Heart left ventricle (tissue), 16 donors: ENCODE results near the gene SCN3B. TPM values are rescaled to one million over a fixed set of nuclear protein-coding genes. Genes with fewer than 3 reads are reported as not detected.

Experiments used
- ATAC-seq, 4 donors: fragments of 200-7000 bp; cut with Tn5 transposase; one replicate each; pipeline ENCODE4 v1.9.1; 2020 to 2022; ENCODE audit warnings: moderate library complexity in 4 of 4, mild to moderate bottlenecking in 3 of 4, moderate number of reproducible peaks in 1 of 4
- DNase-seq, 5 donors: peaks; one replicate each; pipeline ENCODE4 v3.0.0-alpha.2; 2020
- H3K27ac ChIP-seq, 12 donors: fragments of 200-600 bp; sonication (generic) in 4 of 12; one replicate each; pipeline versions ENCODE4 v1.5.0 to v1.8.0; 2016 to 2022; ENCODE audit warnings: mild to moderate bottlenecking in 2 of 12
- H3K27me3 ChIP-seq, 9 donors: fragments of 200-600 bp; sonication (generic) in 2 of 9; one replicate each; pipeline versions ENCODE4 v1.5.1 to v1.8.0; 2016 to 2022; ENCODE audit warnings: mild to moderate bottlenecking in 3 of 9
- H3K36me3 ChIP-seq, 9 donors: fragments of 200-600 bp; sonication (generic) in 2 of 9; one replicate each; pipeline versions ENCODE4 v1.5.0 to v1.8.0; 2018 to 2022; ENCODE audit warnings: mild to moderate bottlenecking in 2 of 9
- H3K4me1 ChIP-seq, 12 donors: fragments of 200-600 bp; sonication (generic) in 4 of 12; one replicate each; pipeline versions ENCODE4 v1.5.0 to v1.8.0; 2016 to 2022; ENCODE audit warnings: mild to moderate bottlenecking in 3 of 12
- H3K4me3 ChIP-seq, 12 donors: fragments of 200-600 bp; sonication (generic) in 4 of 12; one replicate each; pipeline versions ENCODE4 v1.5.0 to v1.8.0; 2017 to 2022; ENCODE audit warnings: mild to moderate bottlenecking in 9 of 12, moderate library complexity in 4 of 12
- H3K9me3 ChIP-seq, 12 donors: fragments of 200-600 bp; sonication (generic) in 4 of 12; one replicate each; pipeline versions ENCODE4 v1.5.0 to v1.8.0; 2016 to 2022; ENCODE audit warnings: mild to moderate bottlenecking in 1 of 12
- POLR2A ChIP-seq, 2 donors: fragments of 450-650 bp; IDR thresholded peaks; one replicate each; pipeline ENCODE4 v1.6.1; 2017; ENCODE audit warnings: antibody characterized with exemption in 2 of 2, mild to moderate bottlenecking in 2 of 2, moderate library complexity in 2 of 2
- WGBS, 4 donors: extraction: QIAGEN DNeasy Blood & Tissue Kit in 2 of 4; methylation state at CpG; one replicate each; pipeline versions ENCODE4 v1.1.5 to v1.1.7; 2013 to 2018; 5-methylcytosine and 5-hydroxymethylcytosine counted together
- intact Hi-C, 10 donors: fragments of 100-400 bp; cut with DNase I; formaldehyde crosslinking; loops; one replicate each; pipeline versions ENCODE4 v1.11.1 to v1.14.2; 2022
- polyA plus RNA-seq, 2 donors: library from polyadenylated mRNA; stranded (reverse); fragments of 200-250 nt; gene quantifications; one replicate each; pipeline ENCODE4 v1.2.3, GENCODE V29; 2013
- total RNA-seq, 9 donors: library from RNA; depleted of rRNA in 2 of 9; stranded (reverse); fragments of >200 nt in 2 of 9; fragmentation: NEBNext Ultra II Directional in 3 of 9; extraction: Animal tissue kit (Norgen Biotek cat#: 25700) in 3 of 9; gene quantifications; one replicate each; pipeline versions ENCODE4 v1.1.0 to v1.2.4, GENCODE V29; 2016 to 2023
- TF ChIP-seq, protein P1 (sequence below), 12 donors: fragments of 200-600 bp; sonication (generic) in 4 of 12; IDR thresholded peaks; one replicate each; pipeline versions ENCODE4 v1.5.0 to v1.8.0; 2018 to 2022; ENCODE audit warnings: antibody characterized with exemption in 12 of 12, mild to moderate bottlenecking in 5 of 12
- donor health status: ischemic (EF 13 %, LVEDD 7.1; RV severe dilation, severe dysfunction).
- donor health status: healthy with polysubstance abuse.
- donor health status: DM: no; HTN: yes; CAD: no.
- donor health status: DM: no; HTN: no; CAD: no.
- donor health status: ischemic (EF 25% LVEDD 6.9; RV normal size, moderate dysfunction).
- donor health status: ischemic (EF 25% LVEDD 5.7; RV mildly dilated, moderate dysfunction).
- donor health status: healthy.
- donor health status: DM: yes; HTN: yes; CAD: no.
- donor health status: ischemic (EF 35%, LVEDD 5.7; RV mildly dilated, moderate dysfunction).
- donor health status: nonischemic (EF 11% LVEDD 7.7; RV severe dilation, severe dysfunction).
- donor health status: DM: yes; HTN: yes; CAD: no.
- donor health status: PGD.
- donor health status: ischemic (EF 29% LVEDD 5.4; RV normal size, mild dysfunction).
- donor health status: nonischemic (EF 23%, LVEDD 6.1; RV moderate dilation, normal function).

Gene SCN3B
- total and polyA plus RNA-seq, 11 donors: 0.63 to 3.8 (median 0.91) TPM

DNA sequence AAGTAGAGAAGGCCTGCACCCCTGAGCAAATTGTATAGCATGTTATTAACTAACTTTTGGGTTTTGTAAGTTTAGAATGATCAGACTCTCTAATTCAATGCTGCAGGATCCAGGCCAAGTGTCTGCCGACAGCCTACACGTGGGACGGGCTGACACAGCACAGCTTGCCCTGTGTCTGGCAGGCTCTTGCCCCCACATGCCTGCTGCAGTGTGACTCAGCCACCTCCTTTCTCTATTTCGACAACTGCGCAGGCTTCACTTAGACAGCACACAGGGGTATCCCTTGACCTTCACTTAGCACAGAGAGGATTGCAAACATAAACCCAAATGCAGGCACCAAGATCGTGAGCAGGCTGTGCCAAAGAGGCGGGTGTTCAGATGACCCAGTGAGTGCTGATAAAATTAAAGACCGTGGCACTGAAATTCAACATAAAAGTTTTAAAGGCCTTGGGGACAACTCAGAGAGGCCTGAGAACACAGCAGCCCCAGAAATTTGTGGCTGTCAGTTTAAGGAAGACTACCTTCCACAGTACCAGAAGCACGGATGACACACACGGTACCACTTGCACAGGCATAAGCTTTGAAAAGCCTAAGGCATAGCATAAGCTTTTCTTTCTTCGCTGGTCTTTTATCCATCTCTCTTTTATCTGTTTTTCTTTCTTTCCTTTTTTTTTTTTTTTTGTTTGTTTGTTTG, 37.8 kb downstream of the SCN3B start:
- intact Hi-C loops: no loop called here
- Histone ChIP-seq H3K4me3 (no peak overlapping the region), H3K27me3 (no peaks in the 10 kb centered on the region), H3K36me3 (peaks cover 0 to 53% (median 36%) of the 10 kb centered on the region in 9 donors), H3K27ac (peak overlapping the region in 11 of 12 donors; percentile 50 to 86 (median 67)), H3K4me1 (peaks cover 0 to 16% (median 8%) of the 10 kb centered on the region in 12 donors), H3K9me3 (no peaks in the 10 kb centered on the region)
- no peak for TF ChIP-seq POLR2A (IDR thresholded peaks at IDR 0.05)
- TF ChIP-seq, protein P1, sequence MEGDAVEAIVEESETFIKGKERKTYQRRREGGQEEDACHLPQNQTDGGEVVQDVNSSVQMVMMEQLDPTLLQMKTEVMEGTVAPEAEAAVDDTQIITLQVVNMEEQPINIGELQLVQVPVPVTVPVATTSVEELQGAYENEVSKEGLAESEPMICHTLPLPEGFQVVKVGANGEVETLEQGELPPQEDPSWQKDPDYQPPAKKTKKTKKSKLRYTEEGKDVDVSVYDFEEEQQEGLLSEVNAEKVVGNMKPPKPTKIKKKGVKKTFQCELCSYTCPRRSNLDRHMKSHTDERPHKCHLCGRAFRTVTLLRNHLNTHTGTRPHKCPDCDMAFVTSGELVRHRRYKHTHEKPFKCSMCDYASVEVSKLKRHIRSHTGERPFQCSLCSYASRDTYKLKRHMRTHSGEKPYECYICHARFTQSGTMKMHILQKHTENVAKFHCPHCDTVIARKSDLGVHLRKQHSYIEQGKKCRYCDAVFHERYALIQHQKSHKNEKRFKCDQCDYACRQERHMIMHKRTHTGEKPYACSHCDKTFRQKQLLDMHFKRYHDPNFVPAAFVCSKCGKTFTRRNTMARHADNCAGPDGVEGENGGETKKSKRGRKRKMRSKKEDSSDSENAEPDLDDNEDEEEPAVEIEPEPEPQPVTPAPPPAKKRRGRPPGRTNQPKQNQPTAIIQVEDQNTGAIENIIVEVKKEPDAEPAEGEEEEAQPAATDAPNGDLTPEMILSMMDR (IDR thresholded peaks at IDR 0.05): no peak
- ATAC-seq (peak; percentile 96 to 98 (median 97)), DNase-seq (peak; percentile 72 to 88 (median 78))
- 47 to 57% (median 55%) methylated on average over 11 of the region's 11 CpGs for WGBS, 4 donors

- WGBS, 4 donors: 93 to 98% (median 95%) methylated on average over 4 of the region's 4 CpGs
- peaks cover 0 to 18% (median 4%) of the 10 kb centered on the region in 12 donors for H3K4me1 ChIP-seq
- TF ChIP-seq, protein P1 (IDR thresholded peaks at IDR 0.05): no peak
- no peak overlapping the region for H3K4me3 ChIP-seq
- intact Hi-C loops: no loop called here
- ATAC-seq: no peak
- H3K27me3 ChIP-seq: no peaks in the 10 kb centered on the region
- no peak overlapping the region for H3K27ac ChIP-seq
- no peak for DNase-seq
- H3K36me3 ChIP-seq: peaks cover 0 to 68% (median 41%) of the 10 kb centered on the region in 9 donors
- no peaks in the 10 kb centered on the region for H3K9me3 ChIP-seq
Measured at GRCh38 chr11:123611698-123612097, 42.7 kb downstream of the SCN3B start.

DNA sequence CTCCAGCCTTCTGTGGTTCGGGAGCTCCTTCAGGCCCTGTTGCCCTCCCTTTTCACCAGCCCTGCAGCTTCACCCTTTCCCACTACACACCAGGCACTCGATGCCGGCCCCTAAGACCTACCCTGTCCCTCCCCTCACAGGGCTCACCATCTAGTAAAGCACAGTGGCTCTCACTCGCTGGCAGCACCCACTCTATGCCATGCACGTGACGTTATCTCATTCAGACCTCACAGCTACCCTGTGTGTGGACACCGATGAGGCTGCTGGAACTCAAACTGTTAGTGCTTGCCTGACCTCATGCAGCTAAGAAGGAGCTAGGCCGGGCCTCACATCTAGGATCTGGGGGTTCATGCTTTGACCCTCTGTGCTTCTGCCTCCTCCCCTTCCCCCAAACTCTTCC, 45.5 kb downstream of the SCN3B start:
- peaks cover 0 to 12% (median 0%) of the 10 kb centered on the region in 12 donors for H3K4me1 ChIP-seq
- 69 to 85% (median 84%) methylated on average over 8 of the region's 8 CpGs for WGBS, 4 donors
- H3K9me3 ChIP-seq: no peaks in the 10 kb centered on the region
- DNase-seq (no peak), ATAC-seq (peak; percentile 45 to 66 (median 51))
- no peaks in the 10 kb centered on the region for H3K27me3 ChIP-seq
- no peak for TF ChIP-seq POLR2A (IDR thresholded peaks at IDR 0.05)
- TF ChIP-seq, protein P1 (IDR thresholded peaks at IDR 0.05): no peak
- H3K27ac ChIP-seq: peak overlapping the region in 1 of 12 donors; percentile 33
- no peak overlapping the region for H3K4me3 ChIP-seq
- intact Hi-C loops: no loop called here
- peaks cover 0 to 67% (median 46%) of the 10 kb centered on the region in 9 donors for H3K36me3 ChIP-seq

GRCh38 chr11:123608371-123608770, 46.1 kb downstream of the SCN3B start:
- 86 to 90% (median 88%) methylated on average over 9 of the region's 9 CpGs for WGBS, 4 donors
- H3K36me3 ChIP-seq: peaks cover 0 to 64% (median 43%) of the 10 kb centered on the region in 9 donors
- no peak overlapping the region for H3K4me3 ChIP-seq
- TF ChIP-seq, protein P1 (IDR thresholded peaks at IDR 0.05): no peak
- no peak for TF ChIP-seq POLR2A (IDR thresholded peaks at IDR 0.05)
- DNase-seq: no peak
- no peaks in the 10 kb centered on the region for H3K9me3 ChIP-seq
- no peaks in the 10 kb centered on the region for H3K27me3 ChIP-seq
- ATAC-seq: peak in 1 of 4 donors; percentile 26
- intact Hi-C loops: no loop called here
- H3K4me1 ChIP-seq: peaks cover 0 to 18% (median 0%) of the 10 kb centered on the region in 12 donors
- H3K27ac ChIP-seq: peak overlapping the region in 1 of 12 donors; percentile 33
